Measurements from ENCODE around the gene RSPH1. TPM values are rescaled to one million over a fixed set of nuclear protein-coding genes. Genes with fewer than 3 reads are reported as not detected.

Gene RSPH1
- polyA plus RNA-seq, 2 of the 4 experiments (the other 2 are of a cell fraction), result 0.71 to 0.85 TPM

GRCh38 chr21:42480736-42481135 lies 15.3 kb downstream of the RSPH1 start:
- TF ChIP-seq MYC (IDR thresholded peaks at IDR 0.05; ENCODE audit: borderline replicate concordance, low read length) (no peak), NFE2L2 (conservative IDR thresholded peaks at IDR 0.05; ENCODE audit: low read length) (no peak), MAX (IDR thresholded peaks at IDR 0.05) (no peak), TFCP2L1 (CRISPR knock-in tag; IDR thresholded peaks at IDR 0.05) (no peak), HES2 (IDR thresholded peaks at IDR 0.05) (no peak), FOSB (CRISPR knock-in tag; IDR thresholded peaks at IDR 0.05) (no peak), HOXA7 (CRISPR knock-in tag; IDR thresholded peaks at IDR 0.05) (no peak), POLR2AphosphoS2 (conservative IDR thresholded peaks at IDR 0.05; ENCODE audit: low read length) (no peak), PHF8 (IDR thresholded peaks at IDR 0.05; ENCODE audit: borderline replicate concordance, low read depth) (no peak), RFX5 (IDR thresholded peaks at IDR 0.05) (no peak), E2F6 (IDR thresholded peaks at IDR 0.05; ENCODE audit: borderline replicate concordance, low read depth) (no peak), FOSL2 (IDR thresholded peaks at IDR 0.05) (no peak), FOSL2 (CRISPR knock-in tag; IDR thresholded peaks at IDR 0.05) (no peak), JUN (IDR thresholded peaks at IDR 0.05) (no peak), BCL3 (IDR thresholded peaks at IDR 0.05) (no peak), CEBPB (IDR thresholded peaks at IDR 0.05) (no peak), RCOR1 (IDR thresholded peaks at IDR 0.05; ENCODE audit: low read depth, low read length) (no peak)
- ChIA-PET CTCF (interaction anchor here (1.1 kb wide), 1 partner anchor 12 kb away, joined by 3 read pairs; no protein-coding TSS in a partner anchor), POLR2A (no interaction called here)
- no peak overlapping the region for H3K4me3 ChIP-seq
- DNase-seq (ENCODE audit: low read depth in 1 of 2, low spot score in 1 of 2), result no peak
- no peak for FAIRE-seq
- no peak for ATAC-seq
- H3K27ac ChIP-seq, result no peak overlapping the region
- 75% methylated on average over 6 of the region's 10 CpGs for WGBS (ENCODE audit: missing lambda C conversion rate)
- no peak overlapping the region for H3K4me2 ChIP-seq
- H3K4me1 ChIP-seq, result no peaks in the 10 kb centered on the region
- H3K9me3 ChIP-seq, result no peaks in the 10 kb centered on the region

GRCh38 chr21:42479582-42479981 lies 16.4 kb downstream of the RSPH1 start:
- ATAC-seq (no peak), FAIRE-seq (no peak), DNase-seq (ENCODE audit: low read depth in 1 of 2, low spot score in 1 of 2) (no peak)
- Histone ChIP-seq H3K4me2 (no peak overlapping the region), H3K9me3 (no peaks in the 10 kb centered on the region), H3K27ac (no peak overlapping the region), H3K4me1 (peaks cover 3% of the 10 kb centered on the region; the same call in 2 of the 3 replicates), H3K4me3 (no peak overlapping the region)
- ChIA-PET POLR2A (no interaction called here), CTCF (no interaction called here)
- TF ChIP-seq USF2 (IDR thresholded peaks at IDR 0.05) (no peak), HEYL (CRISPR knock-in tag; IDR thresholded peaks at IDR 0.05) (no peak), CHD2 (IDR thresholded peaks at IDR 0.05; ENCODE audit: low read length, partially characterized antibody) (no peak), MAFK (IDR thresholded peaks at IDR 0.05; ENCODE audit: partially characterized antibody) (no peak), SREBF2 (IDR thresholded peaks at IDR 0.05) (no peak), ZFP36 (IDR thresholded peaks at IDR 0.05; ENCODE audit: borderline replicate concordance, partially characterized antibody) (no peak), PHF8 (IDR thresholded peaks at IDR 0.05; ENCODE audit: borderline replicate concordance, low read depth) (no peak), POLR2AphosphoS2 (conservative IDR thresholded peaks at IDR 0.05; ENCODE audit: low read length) (no peak), CBX8 (IDR thresholded peaks at IDR 0.05) (no peak), KDM1A (IDR thresholded peaks at IDR 0.05; ENCODE audit: low read depth) (no peak), MAX (IDR thresholded peaks at IDR 0.05) (no peak), RCOR1 (IDR thresholded peaks at IDR 0.05; ENCODE audit: low read depth, low read length) (no peak), HOXA7 (CRISPR knock-in tag; IDR thresholded peaks at IDR 0.05) (no peak), ZC3H11A (IDR thresholded peaks at IDR 0.05) (no peak), E2F6 (IDR thresholded peaks at IDR 0.05; ENCODE audit: borderline replicate concordance, low read depth) (no peak), SMC3 (IDR thresholded peaks at IDR 0.05) (no peak), EHF (CRISPR knock-in tag; IDR thresholded peaks at IDR 0.05) (no peak), FOXS1 (CRISPR knock-in tag; IDR thresholded peaks at IDR 0.05) (no peak)
- 63% methylated on average over 5 of the region's 5 CpGs for WGBS (ENCODE audit: missing lambda C conversion rate)
